Caco-2 (cell line): ENCODE results near the gene DPP3. TPM values are rescaled to one million over a fixed set of nuclear protein-coding genes. Genes with fewer than 3 reads are reported as not detected.

Experiments
- BruUV-seq: library from RNA; stranded (reverse); fragments of 400-500 nt; replicated peaks from 2 replicates; lab custom pipeline; 2021; lab: Mats Ljungman, UMichigan
- CTCF ChIA-PET: fragments of 300-600 bp; sonication (Branson Sonifier 250); formaldehyde crosslinking; loops from one replicate; lab custom pipeline; 2022; ENCODE audit warnings: antibody characterized with exemption; lab: Charles Lee
- POLR2A ChIA-PET: fragments of 300-600 bp; sonication (Branson Sonifier 250); formaldehyde crosslinking; loops from one replicate; lab custom pipeline; 2022; ENCODE audit warnings: antibody characterized with exemption; lab: Charles Lee
- DNase-seq, 2 experiments: peaks; one replicate each; pipeline versions ENCODE4 v3.0.0 to v3.0.0-alpha.2; 2020 to 2022
- H3K27me3 ChIP-seq: replicated peaks from 2 replicates; pipeline ENCODE4 v1.6.0; 2011; ENCODE audit warnings: low read length; ENCODE audit not compliant: control insufficient read depth, insufficient read depth
- H3K36me3 ChIP-seq: 2 replicates; pipeline ENCODE4 v1.5.1; 2011; ENCODE audit warnings: low read length; ENCODE audit not compliant: control insufficient read depth, insufficient read depth
- H3K4me1 ChIP-seq: fragments of 250-450 bp; sonication (Bioruptor Pico); 2 replicates; pipeline ENCODE4 v1.5.1; 2020; ENCODE audit warnings: mild to moderate bottlenecking
- H3K4me3 ChIP-seq: 2 replicates; pipeline ENCODE4 v1.5.1; 2011; ENCODE audit warnings: low read depth, mild to moderate bottlenecking, control low read depth, low read length
- H3K9me3 ChIP-seq: fragments of 250-450 bp; sonication (Bioruptor Pico); 2 replicates; pipeline ENCODE4 v1.5.1; 2020; ENCODE audit warnings: mild to moderate bottlenecking, moderate library complexity
- H3K27ac Mint-ChIP-seq: one replicate; pipeline ENCODE4 v1.8.0; 2022; ENCODE audit warnings: mixed read lengths; ENCODE audit not compliant: unreplicated experiment
- H3K27me3 Mint-ChIP-seq: one replicate; pipeline ENCODE4 v1.8.0; 2022; ENCODE audit warnings: mixed read lengths; ENCODE audit not compliant: insufficient read depth, unreplicated experiment
- H3K36me3 Mint-ChIP-seq: one replicate; pipeline ENCODE4 v1.8.0; 2022; ENCODE audit warnings: mild to moderate bottlenecking, mixed read lengths; ENCODE audit not compliant: insufficient read depth, unreplicated experiment
- H3K4me1 Mint-ChIP-seq: one replicate; pipeline ENCODE4 v1.8.0; 2022; ENCODE audit warnings: low read depth, mixed read lengths; ENCODE audit not compliant: unreplicated experiment
- H3K4me3 Mint-ChIP-seq: one replicate; pipeline ENCODE4 v1.8.0; 2022; ENCODE audit warnings: mild to moderate bottlenecking, moderate library complexity, mixed read lengths; ENCODE audit not compliant: unreplicated experiment
- H3K9me3 Mint-ChIP-seq: one replicate; pipeline ENCODE4 v1.8.0; 2022; ENCODE audit warnings: mixed read lengths; ENCODE audit not compliant: unreplicated experiment
- CTCF ChIP-seq, 2 experiments: fragments of 200-600 bp in 1 of 2; IDR thresholded peaks; 1 replicate in 1 of 2; 2 replicates in 1 of 2; pipeline versions ENCODE4 v1.5.1 to v1.8.0; 2011 to 2022; ENCODE audit warnings: antibody characterized with exemption in 1 of 2, control low read depth in 1 of 2, inconsistent platforms in 1 of 2, low read depth in 1 of 2, low read length in 1 of 2, mild to moderate bottlenecking in 1 of 2, moderate library complexity in 1 of 2; ENCODE audit not compliant: insufficient read depth in 1 of 2, severe bottlenecking in 1 of 2, unreplicated experiment in 1 of 2
- intact Hi-C: fragments of 100-400 bp; cut with micrococcal nuclease; formaldehyde crosslinking; loops from one replicate; pipeline ENCODE4 v1.10.0; 2022; ENCODE audit not compliant: unreplicated experiment
- total RNA-seq: library from RNA; stranded (reverse); gene quantifications from 2 replicates; pipeline ENCODE4 v1.2.3, GENCODE V29; 2022

Gene DPP3
- total RNA-seq, 1 experiment from 2014 or later = 106 TPM

- no peaks in the 10 kb centered on the region for H3K9me3 Mint-ChIP-seq
- ChIA-PET POLR2A (interaction anchor here (0.6 to 1.1 kb wide), 4 partner anchors 11 to 974 kb away, joined by 3 to 4 read pairs (median 3); partner anchors contain the start of gene DPP3), CTCF (interaction anchor here (0.6 to 2.3 kb wide), 12 partner anchors 11 to 441 kb away, joined by 3 to 31 read pairs (median 4); partner anchors contain the start of genes ACTN3, BBS1, CCDC87 and CCS)
- no peak overlapping the region for H3K4me3 Mint-ChIP-seq
- intact Hi-C loops = no loop called here
- Histone ChIP-seq H3K4me1 (peaks cover 14% of the 10 kb centered on the region; the same call in 1 of the 2 replicates), H3K4me3 (no peak overlapping the region), H3K36me3 (peaks cover 4% of the 10 kb centered on the region), H3K27me3 (no peaks in the 10 kb centered on the region), H3K9me3 (no peaks in the 10 kb centered on the region)
- no peaks in the 10 kb centered on the region for H3K4me1 Mint-ChIP-seq
- BruUV-seq = no TSS peak
- H3K36me3 Mint-ChIP-seq = peaks cover 44% of the 10 kb centered on the region
- peak in 1 of 2 experiments; percentile 64 for DNase-seq
- peak; percentile 77 to 92 for TF ChIP-seq CTCF (IDR thresholded peaks at IDR 0.05; ENCODE audit: insufficient read depth in 1 of 2, low read depth in 1 of 2, low read length in 1 of 2, severe bottlenecking in 1 of 2, unreplicated experiment in 1 of 2)
- no peak overlapping the region for H3K27ac Mint-ChIP-seq
- no peaks in the 10 kb centered on the region for H3K27me3 Mint-ChIP-seq
Measured at GRCh38 chr11:66491315-66491935, 11.2 kb downstream of the DPP3 start.

GRCh38 chr11:66492161-66492865 is 12.1 kb downstream of the DPP3 start:
- no peaks in the 10 kb centered on the region for H3K9me3 ChIP-seq
- peaks cover 14% of the 10 kb centered on the region; the same call in 1 of the 2 replicates for H3K4me1 ChIP-seq
- Mint-ChIP-seq H3K36me3 (peaks cover 53% of the 10 kb centered on the region), H3K27me3 (no peaks in the 10 kb centered on the region), H3K27ac (no peak overlapping the region), H3K4me1 (no peaks in the 10 kb centered on the region), H3K4me3 (no peak overlapping the region), H3K9me3 (no peaks in the 10 kb centered on the region)
- H3K36me3 ChIP-seq = peaks cover 5% of the 10 kb centered on the region
- no TSS peak for BruUV-seq
- no peak for DNase-seq
- intact Hi-C loops = no loop called here
- ChIA-PET POLR2A (interaction anchor here (1.1 kb wide), 1 partner anchor 89 kb away, joined by 4 read pairs; no protein-coding TSS in a partner anchor), CTCF (interaction anchor here (0.7 to 2.3 kb wide), 9 partner anchors 10 to 196 kb away, joined by 3 to 31 read pairs (median 4); partner anchors contain the start of genes ACTN3, BBS1, CCDC87 and CCS)
- no peaks in the 10 kb centered on the region for H3K27me3 ChIP-seq
- no peak overlapping the region for H3K4me3 ChIP-seq
- TF ChIP-seq CTCF (IDR thresholded peaks at IDR 0.05; ENCODE audit: insufficient read depth in 1 of 2, low read depth in 1 of 2, low read length in 1 of 2, severe bottlenecking in 1 of 2, unreplicated experiment in 1 of 2) = no peak

GRCh38 chr11:66493130-66493529 is 12.9 kb downstream of the DPP3 start:
- Histone ChIP-seq H3K36me3 (peaks cover 5% of the 10 kb centered on the region), H3K9me3 (no peaks in the 10 kb centered on the region), H3K27me3 (no peaks in the 10 kb centered on the region), H3K4me3 (no peak overlapping the region), H3K4me1 (peaks cover 15% of the 10 kb centered on the region)
- H3K36me3 Mint-ChIP-seq = peaks cover 56% of the 10 kb centered on the region
- POLR2A ChIA-PET = interaction anchor here (0.8 kb wide), 1 partner anchor 13 kb away, joined by 3 read pairs; the partner anchor contains the start of gene DPP3
- H3K4me1 Mint-ChIP-seq = no peaks in the 10 kb centered on the region
- H3K27me3 Mint-ChIP-seq = no peaks in the 10 kb centered on the region
- H3K9me3 Mint-ChIP-seq = no peaks in the 10 kb centered on the region
- no peak for DNase-seq
- TF ChIP-seq CTCF (IDR thresholded peaks at IDR 0.05; ENCODE audit: insufficient read depth in 1 of 2, low read depth in 1 of 2, low read length in 1 of 2, severe bottlenecking in 1 of 2, unreplicated experiment in 1 of 2) = no peak
- CTCF ChIA-PET = interaction anchor here (1.1 to 1.7 kb wide), 3 partner anchors 9 to 55 kb away, joined by 3 to 7 read pairs (median 6); partner anchors contain the start of genes DPP3 and MRPL11
- H3K4me3 Mint-ChIP-seq = no peak overlapping the region
- no TSS peak for BruUV-seq
- intact Hi-C loops = no loop called here
- H3K27ac Mint-ChIP-seq = no peak overlapping the region
